ENCODE results near the gene FNDC3B.

GRCh38 chr3:172309741-172310427 lies 270.5 kb downstream of the FNDC3B start:
- TF ChIP-seq CTCF (IDR thresholded peaks at IDR 0.05) (no peak), POLR2A (IDR thresholded peaks at IDR 0.05) (no peak), POLR2AphosphoS5 (IDR thresholded peaks at IDR 0.05; ENCODE audit: insufficient read depth in 1 of 2, low read depth in 1 of 2) (no peak)

Measured in vagina (tissue), 2 donors.